Parietal lobe (tissue), 1 donor: ENCODE measurements around the gene DKKL1. TPM values are rescaled to one million over a fixed set of nuclear protein-coding genes. Genes with fewer than 3 reads are reported as not detected.

ENCODE experiments used
- total RNA-seq: library from RNA; depleted of rRNA; stranded (reverse); fragments of >200 nt; gene quantifications from one replicate; pipeline ENCODE4 v1.2.3, GENCODE V29; 2014

The DKKL1 gene
- total RNA-seq, result 1.9 TPM

DNA sequence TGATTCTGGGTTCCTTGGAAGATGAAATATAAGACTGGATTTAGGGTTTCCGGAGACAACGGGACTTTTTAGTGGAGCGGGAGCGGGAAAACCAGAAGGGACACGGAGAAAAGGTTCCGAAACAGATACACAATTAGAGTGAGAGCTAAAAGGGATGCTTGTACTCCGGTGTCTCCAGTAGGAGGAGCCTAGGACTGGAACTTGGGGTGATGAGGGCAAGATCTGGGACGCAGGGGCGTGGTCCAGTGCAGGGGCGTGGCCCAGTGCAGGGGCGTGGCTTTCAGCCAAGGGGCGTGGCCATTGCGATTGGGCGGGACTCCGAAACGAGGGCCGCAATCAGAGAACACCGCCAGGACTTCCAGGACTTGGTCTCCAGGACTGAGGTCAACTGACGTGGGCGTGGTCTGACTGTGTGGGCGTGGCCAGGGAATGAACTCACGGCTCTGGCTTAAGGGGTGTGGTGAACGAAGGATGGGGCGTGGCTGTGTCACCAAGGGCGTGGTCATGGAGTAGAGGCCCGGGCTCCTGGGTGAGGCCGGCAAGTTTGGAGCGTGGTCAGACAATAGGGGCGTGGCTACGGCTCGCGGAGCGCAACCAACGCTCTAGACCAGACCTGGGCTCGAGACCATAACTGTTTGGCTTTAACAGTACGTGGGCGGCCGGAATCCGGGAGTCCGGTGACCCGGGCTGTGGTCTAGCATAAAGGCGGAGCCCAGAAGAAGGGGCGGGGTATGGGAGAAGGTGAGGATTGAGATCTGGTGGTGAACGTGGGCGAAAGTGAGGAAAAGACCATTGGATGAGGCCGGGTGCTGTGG is at the start of gene DKKL1:
TSS of gene DKKL1 (plus strand) at position 610 of the 815 bp plus-strand sequence. CDS start at position 732, 122 bp downstream.

DNA sequence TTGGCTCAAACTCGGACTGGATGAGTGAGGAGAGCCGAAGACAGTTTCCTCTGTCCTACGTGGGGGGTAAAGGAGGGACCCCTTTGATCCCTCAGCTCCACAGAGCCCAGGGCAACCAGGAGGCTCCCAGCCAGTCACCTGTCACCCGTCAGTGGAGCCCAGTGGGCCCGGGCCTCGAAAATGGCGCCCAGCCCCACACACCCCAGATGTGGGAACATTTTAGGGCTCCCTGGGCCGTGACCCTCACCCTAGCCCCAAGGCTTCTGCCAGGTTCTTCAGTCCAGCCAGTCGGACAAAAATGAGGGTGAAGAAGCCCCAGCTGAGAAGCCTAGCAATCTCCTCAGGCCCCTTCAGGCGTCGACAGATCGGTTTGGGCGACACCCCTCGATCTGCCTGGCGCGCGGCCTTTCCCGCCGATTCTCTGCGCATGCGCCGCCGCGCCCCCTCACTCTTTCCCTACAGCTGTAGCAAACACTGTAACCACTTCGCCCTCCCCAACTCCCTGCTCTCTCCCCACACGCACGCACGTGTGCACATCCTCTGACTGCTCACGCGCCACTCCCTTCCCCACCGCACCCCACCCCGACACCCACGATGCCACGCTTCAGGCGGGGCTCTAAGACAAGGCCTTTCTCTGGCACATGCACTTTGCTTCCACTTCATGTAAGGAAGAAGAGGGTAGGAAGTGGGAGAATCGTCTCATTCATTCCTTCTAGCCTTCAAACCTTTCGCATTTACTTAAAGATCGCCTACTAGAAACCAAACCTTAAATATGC is 38.7 kb upstream of the DKKL1 start, which contains the start of gene SLC6A16:
TSS of gene SLC6A16 (minus strand) at position 391 of the 776 bp plus-strand sequence. CDS start 13,844 bp downstream, outside the sequence.

DNA sequence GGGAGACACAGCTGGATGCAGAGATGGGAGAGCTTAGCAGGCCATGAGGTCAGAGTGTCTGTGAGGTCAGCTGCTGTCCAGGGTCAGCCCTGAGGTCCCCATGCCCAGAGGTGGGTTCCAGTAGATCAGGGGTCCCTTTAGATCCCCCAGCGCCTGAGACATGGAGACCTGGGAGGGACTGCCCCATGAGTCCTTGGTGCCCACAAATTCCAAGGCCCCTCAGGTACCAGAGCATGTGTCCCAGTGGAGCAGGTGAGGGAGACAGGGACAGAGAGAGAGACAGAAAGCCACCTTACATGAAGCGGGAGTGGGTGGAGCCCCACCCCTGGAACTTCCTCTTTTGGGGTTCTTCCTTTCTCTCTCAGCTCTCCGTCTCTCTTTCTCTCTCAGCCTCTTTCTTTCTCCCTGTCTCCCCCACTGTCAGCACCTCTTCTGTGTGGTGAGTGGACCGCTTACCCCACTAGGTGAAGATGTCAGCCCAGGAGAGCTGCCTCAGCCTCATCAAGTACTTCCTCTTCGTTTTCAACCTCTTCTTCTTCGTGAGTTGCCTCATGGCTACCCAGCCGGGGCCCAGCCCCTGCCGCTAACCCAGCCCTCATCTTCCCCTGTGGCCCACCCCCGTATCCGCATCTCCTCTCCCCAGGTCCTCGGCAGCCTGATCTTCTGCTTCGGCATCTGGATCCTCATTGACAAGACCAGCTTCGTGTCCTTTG is 28.4 kb upstream of the DKKL1 start, which contains the start of gene CD37:
TSS of gene CD37 (plus strand) at position 336 of the 713 bp plus-strand sequence. CDS start at position 471, 135 bp downstream.

DNA sequence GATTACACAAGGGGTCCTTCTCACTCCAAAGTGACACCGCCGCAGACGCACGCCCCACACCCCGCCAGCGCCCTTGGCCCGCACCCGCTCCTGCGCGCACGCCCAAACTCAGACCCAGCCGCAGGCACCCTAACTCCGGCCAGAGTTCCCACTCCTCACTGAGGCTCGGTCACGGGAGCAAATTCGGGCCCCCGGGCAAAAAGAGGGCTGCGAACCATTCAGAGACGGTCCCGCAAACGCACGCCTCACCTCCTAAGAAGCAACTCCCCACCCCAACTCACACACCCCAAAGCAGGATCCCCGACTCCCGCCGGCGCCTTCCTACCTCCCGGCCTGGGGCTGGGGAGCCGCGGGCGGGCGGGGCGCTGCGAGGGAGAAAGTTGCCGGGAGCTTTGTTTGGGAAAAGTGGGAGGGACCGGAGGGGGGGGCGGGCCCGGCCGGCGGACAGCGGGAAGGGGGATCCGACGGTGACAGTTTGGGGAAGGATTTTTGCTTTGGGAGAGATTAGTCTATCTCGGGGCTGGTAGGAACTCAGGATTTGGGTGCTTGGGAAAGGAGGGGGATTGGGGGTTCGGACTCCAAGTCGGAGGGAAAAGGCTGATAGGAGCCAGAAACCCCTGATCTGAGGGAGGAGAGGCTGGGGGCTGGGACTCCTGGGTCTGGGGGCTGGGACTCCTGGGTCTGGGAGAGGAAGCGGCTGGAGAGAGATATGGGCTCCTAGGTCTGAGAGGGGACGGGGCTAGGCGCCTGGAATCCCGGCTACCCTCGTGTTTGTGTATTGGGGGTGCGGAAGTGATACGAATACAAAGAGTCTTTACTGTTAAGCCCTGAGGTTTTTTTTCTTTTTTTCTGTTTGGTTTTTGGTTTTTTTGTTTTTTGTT is 1.4 kb upstream of the DKKL1 start, which contains the start of gene TEAD2:
TSS of gene TEAD2 (minus strand) at position 369 of the 881 bp plus-strand sequence. CDS start 2,341 bp downstream, outside the sequence.

DNA sequence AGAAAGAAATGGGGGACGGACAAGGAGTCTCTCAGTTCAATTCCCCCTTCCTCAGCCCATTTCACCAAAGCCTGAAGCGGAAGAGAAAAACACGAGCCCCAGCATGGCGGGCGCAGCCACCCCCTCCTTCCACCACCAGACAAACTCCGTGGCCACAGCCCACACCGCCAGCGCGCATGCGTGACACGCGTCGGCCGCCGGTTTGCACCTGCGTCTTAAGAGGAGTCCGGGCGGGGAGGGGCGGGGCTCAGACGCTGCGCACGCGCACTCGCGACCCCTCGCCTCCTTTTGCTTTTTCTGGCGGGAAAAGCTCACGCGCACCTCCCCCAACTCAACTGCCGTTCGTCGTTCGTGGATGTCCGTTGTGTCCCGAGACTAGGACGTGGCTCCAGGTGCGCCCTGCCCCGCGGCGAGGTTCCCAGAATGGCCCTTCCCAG is 24.3 kb downstream of the DKKL1 start, which contains the start of gene KASH5:
TSS of gene KASH5 (plus strand) at position 314 of the 437 bp plus-strand sequence. CDS start 2,635 bp downstream, outside the sequence.

DNA sequence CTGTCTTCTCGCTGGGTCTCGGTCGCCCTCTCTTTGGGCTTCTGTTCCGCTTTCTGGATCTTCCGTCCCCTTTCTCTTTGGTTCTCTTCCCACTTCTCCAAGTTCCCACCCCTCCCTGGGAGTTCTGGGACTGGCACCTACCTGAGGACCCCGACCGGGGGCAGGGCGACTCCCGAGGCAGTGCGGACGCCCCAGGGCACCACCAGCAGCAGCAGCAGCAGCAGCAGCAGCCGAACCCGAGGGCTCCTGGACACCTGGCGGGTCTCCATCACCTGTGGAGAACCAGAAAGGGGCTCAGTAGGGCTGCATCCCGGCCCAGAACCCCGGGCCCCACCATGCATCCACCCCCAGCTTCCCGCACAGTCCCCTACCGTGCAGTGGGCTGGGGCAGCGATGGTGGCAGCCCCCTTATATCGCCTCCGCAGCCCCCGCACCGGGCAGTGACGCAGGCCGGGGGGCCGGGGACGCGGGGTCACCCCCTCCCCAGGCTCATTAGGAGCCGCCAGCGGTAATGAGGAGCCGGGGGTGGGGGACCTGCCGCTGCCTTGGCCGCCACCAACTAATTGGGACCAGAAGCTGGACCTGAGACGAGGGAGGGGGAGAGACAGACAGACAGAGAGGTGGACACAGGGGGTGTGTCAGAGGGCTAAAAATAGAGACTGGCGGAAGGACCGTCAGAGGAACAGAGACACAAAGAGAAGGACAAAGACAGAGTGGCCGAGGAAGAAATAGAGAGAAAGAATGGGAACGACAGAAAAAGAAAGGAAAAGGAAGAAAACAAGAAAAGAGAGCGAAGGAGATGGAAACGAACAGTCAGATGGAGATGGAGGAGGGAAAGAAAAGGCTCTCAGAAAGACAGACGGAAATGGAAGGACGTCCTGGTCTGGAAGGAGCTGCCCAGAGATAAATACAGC is 59.7 kb downstream of the DKKL1 start, which contains the start of gene PTH2:
TSS of gene PTH2 (minus strand) at position 371 of the 914 bp plus-strand sequence. CDS start at position 269, 102 bp downstream.

Other genes starting within 250 kb of the DKKL1 start
- 21.6 TPM for gene LIN7B, start 249.5 kb upstream of the DKKL1 start, total RNA-seq
- not detected for gene C19orf73, start 244.7 kb upstream of the DKKL1 start, total RNA-seq
- 37.6 TPM for gene PPFIA3, start 244.3 kb upstream of the DKKL1 start, total RNA-seq
- 0.31 TPM for gene HRC, start 208.5 kb upstream of the DKKL1 start, total RNA-seq
- gene TRPM4, start 206.1 kb upstream of the DKKL1 start, total RNA-seq, result 6.6 TPM
- gene SLC6A16, start 38.7 kb upstream of the DKKL1 start, total RNA-seq, result 0.94 TPM
- gene CD37, start 28.5 kb upstream of the DKKL1 start, total RNA-seq, result 0.94 TPM
- 9.4 TPM for gene TEAD2, start 1.5 kb upstream of the DKKL1 start, total RNA-seq
- gene KASH5, start 24.4 kb downstream of the DKKL1 start, total RNA-seq, result not detected
- not detected for gene PTH2, start 59.6 kb downstream of the DKKL1 start, total RNA-seq
- not detected for gene GFY, start 61.5 kb downstream of the DKKL1 start, total RNA-seq
- 36.6 TPM for gene SLC17A7, start 77.7 kb downstream of the DKKL1 start, total RNA-seq
- gene PIH1D1, start 87.9 kb downstream of the DKKL1 start, total RNA-seq, result 62.9 TPM
- 7.5 TPM for gene ALDH16A1, start 89.3 kb downstream of the DKKL1 start, total RNA-seq
- not detected for gene FLT3LG, start 110.3 kb downstream of the DKKL1 start, total RNA-seq
- 2,146 TPM for gene RPL13A, start 123.7 kb downstream of the DKKL1 start, total RNA-seq
- gene RPS11, start 132.6 kb downstream of the DKKL1 start, total RNA-seq, result 4,186 TPM
- gene FCGRT, start 148.8 kb downstream of the DKKL1 start, total RNA-seq, result 11.6 TPM
- gene RCN3, start 164.1 kb downstream of the DKKL1 start, total RNA-seq, result 4.7 TPM
- 32.9 TPM for gene NOSIP, start 216.7 kb downstream of the DKKL1 start, total RNA-seq
- 0.94 TPM for gene PRRG2, start 217.4 kb downstream of the DKKL1 start, total RNA-seq
- gene PRR12, start 227.3 kb downstream of the DKKL1 start, total RNA-seq, result 15.3 TPM